GM12878 (cell line): ENCODE data around the gene RAC2. TPM values are rescaled to one million over a fixed set of nuclear protein-coding genes. Genes with fewer than 3 reads are reported as not detected.

Experiments
- ATAC-seq: fragments of 200-7000 bp; cut with Tn5 transposase; 3 replicates; pipeline ENCODE4 v1.9.1; 2020; ENCODE audit warnings: mild to moderate bottlenecking, moderate library complexity
- BruUV-seq: library from RNA; stranded (reverse); fragments of 400-500 nt; replicated peaks from 2 replicates; lab custom pipeline; 2021; lab: Mats Ljungman, UMichigan
- CTCF ChIA-PET: fragments of 300-600 bp; sonication (Branson Sonifier 250); formaldehyde crosslinking; extraction: SDS; loops from one replicate; lab custom pipeline; 2021; ENCODE audit warnings: inconsistent platforms; lab: Yijun Ruan, JAX
- POLR2A ChIA-PET: fragments of 350-600 bp; formaldehyde crosslinking; extraction: SDS; loops from one replicate; lab custom pipeline; 2021; ENCODE audit warnings: inconsistent platforms; lab: Charles Lee
- RAD21 ChIA-PET: fragments of 300-600 bp; sonication (Branson Sonifier 250); formaldehyde crosslinking; loops from one replicate; lab custom pipeline; 2023; ENCODE audit warnings: antibody characterized with exemption; ENCODE audit not compliant: unreplicated experiment; lab: Charles Lee
- SMC1A ChIA-PET: fragments of 300-600 bp; sonication (Branson Sonifier 250); formaldehyde crosslinking; loops from one replicate; lab custom pipeline; 2023; ENCODE audit not compliant: unreplicated experiment, uncharacterized antibody; lab: Charles Lee
- DNase-seq: peaks from one replicate; pipeline ENCODE4 v3.0.0-alpha.2; 2011; ENCODE audit warnings: low read depth, low spot score
- FAIRE-seq: peaks from 3 replicates; lab custom pipeline; 2011; peaks lifted over from hg19 to GRCh38; lab: Jason Lieb, UNC
- H2AFZ ChIP-seq: 2 replicates; pipeline ENCODE4 v1.6.0; 2011; ENCODE audit warnings: low read depth, low read length, control low read depth; ENCODE audit not compliant: control insufficient read depth
- H3K27ac ChIP-seq: 2 replicates; pipeline ENCODE4 v1.5.1; 2011; ENCODE audit warnings: control low read depth; ENCODE audit not compliant: control insufficient read depth, insufficient read depth
- H3K27me3 ChIP-seq, 2 experiments: replicated peaks in 1 of 2; 2 replicates each; pipeline versions ENCODE4 v1.6.0 to v1.6.1; 2011; ENCODE audit warnings: low read length in 1 of 2; ENCODE audit not compliant: control insufficient read depth in 2 of 2, insufficient read depth in 2 of 2
- H3K36me3 ChIP-seq, 2 experiments: 2 replicates each; pipeline ENCODE4 v1.5.1; 2011; ENCODE audit warnings: low read length in 1 of 2; ENCODE audit not compliant: control insufficient read depth in 2 of 2, insufficient read depth in 2 of 2
- H3K4me1 ChIP-seq: 2 replicates; pipeline ENCODE4 v1.6.1; 2011; ENCODE audit warnings: mild to moderate bottlenecking, low read length, moderate library complexity, mixed read lengths; ENCODE audit not compliant: control insufficient read depth, insufficient read depth
- H3K4me2 ChIP-seq: 2 replicates; pipeline ENCODE4 v1.6.0; 2011; ENCODE audit warnings: control low read depth; ENCODE audit not compliant: control insufficient read depth, insufficient read depth
- H3K4me3 ChIP-seq: fragments of 200-600 bp; sonication (generic); 2 replicates; pipeline ENCODE4 v1.5.1; 2016
- H3K79me2 ChIP-seq: 2 replicates; pipeline ENCODE4 v1.6.0; 2011; ENCODE audit warnings: low read length; ENCODE audit not compliant: control insufficient read depth, insufficient read depth
- H3K9ac ChIP-seq: 2 replicates; pipeline ENCODE4 v1.8.0; 2011; ENCODE audit warnings: low read length, control low read depth, mixed read lengths; ENCODE audit not compliant: control insufficient read depth, insufficient read depth
- H3K9me3 ChIP-seq: replicated peaks from 3 replicates; pipeline ENCODE4 v1.5.1; 2011; ENCODE audit warnings: mild to moderate bottlenecking, low read length; ENCODE audit not compliant: control insufficient read depth, insufficient read depth
- H4K20me1 ChIP-seq: 2 replicates; pipeline ENCODE4 v1.6.0; 2011; ENCODE audit not compliant: control insufficient read depth, insufficient read depth
- CBX5 ChIP-seq: sonication (generic); IDR thresholded peaks from 2 replicates; pipeline ENCODE4 v1.6.1; 2016; ENCODE audit warnings: low read depth, moderate library complexity, mild to moderate bottlenecking, inconsistent platforms
- CHD1 ChIP-seq: IDR thresholded peaks from 2 replicates; pipeline ENCODE4 v1.6.1; 2012; ENCODE audit warnings: low read depth, low read length, improper control_type of control experiment
- CREB1 ChIP-seq: IDR thresholded peaks from 2 replicates; pipeline ENCODE4 v1.6.1; 2012; ENCODE audit warnings: low read depth, mild to moderate bottlenecking, inconsistent platforms
- EGR1 ChIP-seq, 2 experiments: IDR thresholded peaks; 1 replicate in 1 of 2; 2 replicates in 1 of 2; pipeline ENCODE4 v1.6.1; 2011 to 2012; ENCODE audit warnings: low read depth in 2 of 2, low read length in 2 of 2, borderline replicate concordance in 1 of 2, mild to moderate bottlenecking in 1 of 2, moderate library complexity in 1 of 2
- IKZF1 ChIP-seq: fragments of 450-650 bp; conservative IDR thresholded peaks from 2 replicates; pipeline ENCODE4 v1.6.1; 2017; ENCODE audit warnings: antibody characterized with exemption, mild to moderate bottlenecking
- KAT2A ChIP-seq: conservative IDR thresholded peaks from 2 replicates; pipeline ENCODE4 v1.6.1; 2011; ENCODE audit warnings: low read depth, low read length; ENCODE audit not compliant: control insufficient read depth
- MTA2 ChIP-seq: fragments of 450-650 bp; IDR thresholded peaks from 2 replicates; pipeline ENCODE4 v1.6.1; 2016; ENCODE audit warnings: low read depth, mild to moderate bottlenecking, moderate library complexity
- POLR2A ChIP-seq: IDR thresholded peaks from 2 replicates; pipeline ENCODE4 v1.6.1; 2011; ENCODE audit warnings: low read depth, mild to moderate bottlenecking, low read length
- RUNX3 ChIP-seq: IDR thresholded peaks from 2 replicates; pipeline ENCODE4 v1.6.1; 2012; ENCODE audit warnings: low read length, inconsistent platforms
- SREBF2 ChIP-seq: IDR thresholded peaks from 2 replicates; pipeline ENCODE4 v1.6.1; 2012; ENCODE audit warnings: mild to moderate bottlenecking, low read length
- SRF ChIP-seq, 2 experiments: IDR thresholded peaks; 2 replicates each; pipeline ENCODE4 v1.6.1; 2011; ENCODE audit warnings: low read depth in 2 of 2, low read length in 2 of 2, mild to moderate bottlenecking in 1 of 2, moderate library complexity in 1 of 2
- STAT3 ChIP-seq: IDR thresholded peaks from 2 replicates; pipeline ENCODE4 v1.6.1; 2011; ENCODE audit warnings: low read depth, low read length, improper control_type of control experiment
- SUZ12 ChIP-seq: fragments of 200-600 bp; sonication (generic); IDR thresholded peaks from one replicate; pipeline ENCODE4 v1.6.1; 2018; ENCODE audit warnings: antibody characterized with exemption, mild to moderate bottlenecking; ENCODE audit not compliant: unreplicated experiment
- WRNIP1 ChIP-seq: IDR thresholded peaks from 2 replicates; pipeline ENCODE4 v1.6.1; 2011; ENCODE audit warnings: low read depth, low read length, improper control_type of control experiment, borderline replicate concordance
- ZBED1 ChIP-seq: IDR thresholded peaks from 2 replicates; pipeline ENCODE4 v1.6.1; 2016; ENCODE audit warnings: borderline replicate concordance
- ZNF274 ChIP-seq: IDR thresholded peaks from one replicate; pipeline ENCODE4 v1.8.0; 2011; ENCODE audit not compliant: insufficient read length, insufficient read depth
- ZNF384 ChIP-seq: IDR thresholded peaks from 2 replicates; pipeline ENCODE4 v1.6.1; 2012; ENCODE audit warnings: low read depth, mild to moderate bottlenecking, low read length, improper control_type of control experiment, borderline replicate concordance
- WGBS: methylation state at CpG from one replicate; pipeline ENCODE4 v1.1.6; 2016; ENCODE audit warnings: low lambda C conversion rate; ENCODE audit not compliant: insufficient replicate concordance, insufficient coverage; ENCODE audit errors: missing lambda C conversion rate; 5-methylcytosine and 5-hydroxymethylcytosine counted together
- in situ Hi-C: fragments of 300-500 bp; cut with MboI; formaldehyde crosslinking; loops from 9 replicates; pipeline ENCODE4 v1.14.3; 2018; ENCODE audit warnings: mixed read lengths
- intact Hi-C: fragments of 100-400 bp; cut with micrococcal nuclease; formaldehyde crosslinking; loops from one replicate; pipeline ENCODE4 v1.14.2; 2022; ENCODE audit not compliant: unreplicated experiment
- polyA plus RNA-seq, 11 experiments: library from polyadenylated mRNA; depleted of rRNA in 4 of 11; unstranded in 6 of 11; stranded (reverse) in 5 of 11; fragments of >200 nt; fragmentation: Nextera tagmentation in 4 of 11; fragmentation: Illumina TruSeq in 1 of 11; extraction: Ambion mirVana in 4 of 11; extraction: Trizol in 1 of 11; gene quantifications; 1 replicate in 1 of 11; 2 replicates in 10 of 11; pipeline versions ENCODE4 v1.2.1 to v1.2.3, GENCODE V29; 2011 to 2016; ENCODE audit warnings: inconsistent platforms in 2 of 11, missing spikeins in 2 of 11, low read depth in 1 of 11
- total RNA-seq, 4 experiments: library from RNA; depleted of rRNA in 3 of 4; stranded (reverse); fragments of >200 nt in 3 of 4; fragmentation: Illumina TruSeq in 1 of 4; extraction: Trizol in 1 of 4; gene quantifications; 2 replicates each; pipeline versions ENCODE4 v1.2.1 to v1.2.3, GENCODE V29; 2013 to 2021
- TF ChIP-seq, protein P1 (sequence below): fragments of 150-350 bp; IDR thresholded peaks from 2 replicates; pipeline ENCODE4 v1.6.1; 2016; ENCODE audit warnings: low read depth, low read length
- TF ChIP-seq, protein P2 (sequence below): fragments of 450-650 bp; IDR thresholded peaks from 2 replicates; pipeline ENCODE4 v1.6.1; 2017; ENCODE audit warnings: mild to moderate bottlenecking, low read depth, inconsistent platforms; ENCODE audit not compliant: poor library complexity, severe bottlenecking

Gene RAC2
- total and polyA plus RNA-seq, 10 of the 15 experiments (the other 5 are each of a cell fraction or from before 2014, with no cell fraction given), result 102 to 386 (median 304) TPM

DNA sequence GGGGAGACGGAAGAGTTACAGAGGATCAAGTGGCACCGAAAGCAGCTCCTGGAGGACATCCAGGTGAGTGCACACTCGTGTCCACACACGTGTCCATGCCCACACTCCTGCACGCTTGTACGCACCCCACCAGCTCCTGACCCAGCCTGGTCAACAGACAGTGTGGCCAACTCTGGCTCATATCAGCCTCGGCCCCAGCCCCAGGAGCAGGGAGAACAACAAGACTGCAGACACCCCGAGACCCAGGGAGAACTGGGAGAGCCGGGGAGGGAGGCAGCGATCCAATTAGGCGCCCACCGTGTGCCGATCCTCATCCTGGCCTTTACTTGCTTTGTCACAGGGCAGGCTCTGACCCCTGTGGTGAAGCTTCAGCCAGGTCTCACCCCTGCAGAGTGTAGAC is 48.6 kb upstream of the RAC2 start:
- Histone ChIP-seq H2AFZ (no peak overlapping the region), H3K79me2 (no peaks in the 10 kb centered on the region), H3K9me3 (no peaks in the 10 kb centered on the region; the same call in 2 of the 3 replicates), H3K27me3 (no peaks in the 10 kb centered on the region), H3K36me3 (peaks cover 1 to 13% of the 10 kb centered on the region in 2 experiments; a peak in 3 of 4 replicates), H3K4me2 (no peak overlapping the region), H3K4me1 (peaks cover 5% of the 10 kb centered on the region), H3K27ac (no peak overlapping the region), H4K20me1 (no peaks in the 10 kb centered on the region; the same call in 1 of the 2 replicates), H3K9ac (no peak overlapping the region), H3K4me3 (no peak overlapping the region)
- 91% methylated on average over 11 of the region's 13 CpGs for WGBS
- no TSS peak for BruUV-seq
- SMC1A ChIA-PET, result no interaction called here
- DNase-seq (no peak), FAIRE-seq (no peak), ATAC-seq (no peak)
- RAD21 ChIA-PET, result no interaction called here
- in situ Hi-C loops, result no loop called here
- intact Hi-C loops, result no loop called here
- CTCF ChIA-PET, result no interaction called here
- POLR2A ChIA-PET, result interaction anchor here (1.2 kb wide), 1 partner anchor 22 kb away, joined by 3 read pairs; no protein-coding TSS in a partner anchor
- TF ChIP-seq ZBED1, result no peak
- no peak for TF ChIP-seq IKZF1
- no peak for TF ChIP-seq CREB1
- no peak for TF ChIP-seq EGR1 (IDR thresholded peaks at IDR 0.05; ENCODE audit: borderline replicate concordance in 1 of 2, low read depth in 2 of 2, low read length in 2 of 2)
- no peak for TF ChIP-seq SRF (IDR thresholded peaks at IDR 0.05; ENCODE audit: low read depth in 2 of 2, low read length in 2 of 2)
- TF ChIP-seq RUNX3, result no peak
- TF ChIP-seq WRNIP1, result no peak
- TF ChIP-seq MTA2, result no peak
- no peak for TF ChIP-seq ZNF384
- TF ChIP-seq CHD1, result no peak
- TF ChIP-seq, protein P1, sequence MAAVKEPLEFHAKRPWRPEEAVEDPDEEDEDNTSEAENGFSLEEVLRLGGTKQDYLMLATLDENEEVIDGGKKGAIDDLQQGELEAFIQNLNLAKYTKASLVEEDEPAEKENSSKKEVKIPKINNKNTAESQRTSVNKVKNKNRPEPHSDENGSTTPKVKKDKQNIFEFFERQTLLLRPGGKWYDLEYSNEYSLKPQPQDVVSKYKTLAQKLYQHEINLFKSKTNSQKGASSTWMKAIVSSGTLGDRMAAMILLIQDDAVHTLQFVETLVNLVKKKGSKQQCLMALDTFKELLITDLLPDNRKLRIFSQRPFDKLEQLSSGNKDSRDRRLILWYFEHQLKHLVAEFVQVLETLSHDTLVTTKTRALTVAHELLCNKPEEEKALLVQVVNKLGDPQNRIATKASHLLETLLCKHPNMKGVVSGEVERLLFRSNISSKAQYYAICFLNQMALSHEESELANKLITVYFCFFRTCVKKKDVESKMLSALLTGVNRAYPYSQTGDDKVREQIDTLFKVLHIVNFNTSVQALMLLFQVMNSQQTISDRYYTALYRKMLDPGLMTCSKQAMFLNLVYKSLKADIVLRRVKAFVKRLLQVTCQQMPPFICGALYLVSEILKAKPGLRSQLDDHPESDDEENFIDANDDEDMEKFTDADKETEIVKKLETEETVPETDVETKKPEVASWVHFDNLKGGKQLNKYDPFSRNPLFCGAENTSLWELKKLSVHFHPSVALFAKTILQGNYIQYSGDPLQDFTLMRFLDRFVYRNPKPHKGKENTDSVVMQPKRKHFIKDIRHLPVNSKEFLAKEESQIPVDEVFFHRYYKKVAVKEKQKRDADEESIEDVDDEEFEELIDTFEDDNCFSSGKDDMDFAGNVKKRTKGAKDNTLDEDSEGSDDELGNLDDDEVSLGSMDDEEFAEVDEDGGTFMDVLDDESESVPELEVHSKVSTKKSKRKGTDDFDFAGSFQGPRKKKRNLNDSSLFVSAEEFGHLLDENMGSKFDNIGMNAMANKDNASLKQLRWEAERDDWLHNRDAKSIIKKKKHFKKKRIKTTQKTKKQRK, result no peak
- TF ChIP-seq POLR2A, result no peak
- TF ChIP-seq STAT3, result no peak
- no peak for TF ChIP-seq SUZ12
- TF ChIP-seq SREBF2, result no peak
- TF ChIP-seq, protein P2, sequence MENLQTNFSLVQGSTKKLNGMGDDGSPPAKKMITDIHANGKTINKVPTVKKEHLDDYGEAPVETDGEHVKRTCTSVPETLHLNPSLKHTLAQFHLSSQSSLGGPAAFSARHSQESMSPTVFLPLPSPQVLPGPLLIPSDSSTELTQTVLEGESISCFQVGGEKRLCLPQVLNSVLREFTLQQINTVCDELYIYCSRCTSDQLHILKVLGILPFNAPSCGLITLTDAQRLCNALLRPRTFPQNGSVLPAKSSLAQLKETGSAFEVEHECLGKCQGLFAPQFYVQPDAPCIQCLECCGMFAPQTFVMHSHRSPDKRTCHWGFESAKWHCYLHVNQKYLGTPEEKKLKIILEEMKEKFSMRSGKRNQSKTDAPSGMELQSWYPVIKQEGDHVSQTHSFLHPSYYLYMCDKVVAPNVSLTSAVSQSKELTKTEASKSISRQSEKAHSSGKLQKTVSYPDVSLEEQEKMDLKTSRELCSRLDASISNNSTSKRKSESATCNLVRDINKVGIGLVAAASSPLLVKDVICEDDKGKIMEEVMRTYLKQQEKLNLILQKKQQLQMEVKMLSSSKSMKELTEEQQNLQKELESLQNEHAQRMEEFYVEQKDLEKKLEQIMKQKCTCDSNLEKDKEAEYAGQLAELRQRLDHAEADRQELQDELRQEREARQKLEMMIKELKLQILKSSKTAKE, result no peak
- no peak for TF ChIP-seq KAT2A
- no peak for TF ChIP-seq CBX5
- no peak for TF ChIP-seq ZNF274
